ENCODE data around the gene YWHAG. TPM values are rescaled to one million over a fixed set of nuclear protein-coding genes. Genes with fewer than 3 reads are reported as not detected.

The YWHAG gene
- total and polyA plus RNA-seq, 9 of the 15 experiments (the other 6 are each of a cell fraction or from before 2014, with no cell fraction given), result 30.4 to 246 (median 94.5) TPM

- in situ Hi-C loops (cut with MboI) (no loop called here), intact Hi-C loops (cut with micrococcal nuclease) (loop anchor here (1.0 to 2.0 kb wide), 2 partner anchors 15 to 41 kb away; partner anchors contain the start of gene HSPB1)
- DNase-seq (ENCODE audit: extremely low read depth in 1 of 4, low spot score in 3 of 4) (peak; percentile 99 to 100 (median 100)), FAIRE-seq (peak; percentile 94), ATAC-seq (peak; percentile 97)
- BruUV-seq (replicated peaks), result no TSS peak
- ChIA-PET CTCF (ENCODE audit: low intra/inter-chr PET ratio) (interaction anchor here (0.7 to 1.5 kb wide), 3 partner anchors 22 to 26 kb away, joined by 3 to 5 read pairs (median 3); no protein-coding TSS in a partner anchor), POLR2A (interaction anchor here (0.5 to 2.6 kb wide), 12 partner anchors 10 to 1022 kb away, joined by 3 to 11 read pairs (median 3); partner anchors contain the start of genes HSPB1 and ZP3)
- Histone ChIP-seq H3K9me3 (replicated peaks; ENCODE audit: control insufficient read depth, insufficient read depth, low read depth, low read length) (no peaks in the 10 kb centered on the region), H3K4me1 (replicated peaks in 1 of 2; ENCODE audit: control insufficient read depth in 2 of 2, insufficient read depth in 2 of 2, low read length in 2 of 2) (peaks cover 23 to 35% of the 10 kb centered on the region in 2 experiments; a peak in 4 of 5 replicates), H3K27me3 (ENCODE audit: control insufficient read depth in 2 of 2, insufficient read depth in 2 of 2, low read length in 2 of 2) (no peaks in the 10 kb centered on the region), H3K4me2 (ENCODE audit: insufficient read depth, low read length) (peak overlapping the region; percentile 96), H2AFZ (ENCODE audit: low read depth, low read length) (peak overlapping the region; percentile 99), H3K4me3 (peak overlapping the region; percentile 72), H4K20me1 (replicated peaks; ENCODE audit: control insufficient read depth, insufficient read depth, low read length) (no peaks in the 10 kb centered on the region), H3K9me1 (ENCODE audit: control insufficient read depth, insufficient read depth, low read length) (no peaks in the 10 kb centered on the region), H3K27ac (ENCODE audit: extremely low read depth, low read depth, low read length) (peak overlapping the region; percentile 79), H3K36me3 (ENCODE audit: control insufficient read depth, insufficient read depth, low read length) (peaks cover 10% of the 10 kb centered on the region; the same call in 2 of the 3 replicates), H3K79me2 (ENCODE audit: control insufficient read depth, insufficient read depth, low read length) (peaks cover 17% of the 10 kb centered on the region), H3K9ac (ENCODE audit: insufficient read depth in 1 of 2, low read depth in 2 of 2, low read length in 2 of 2) (peak overlapping the region; percentile 70 to 93)
- under 1% methylated on average over 43 of the region's 50 CpGs for WGBS (ENCODE audit: insufficient coverage, low coverage, missing lambda C conversion rate)
- TF ChIP-seq KAT7 (CRISPR knock-in tag; IDR thresholded peaks at IDR 0.05; ENCODE audit: borderline replicate concordance) (no peak), CLOCK (CRISPR knock-in tag; IDR thresholded peaks at IDR 0.05; ENCODE audit: borderline replicate concordance) (no peak), CREBBP (IDR thresholded peaks at IDR 0.05; ENCODE audit: low read depth, low read length) (no peak), SMAD4 (CRISPR knock-in tag; conservative IDR thresholded peaks at IDR 0.05) (no peak), HNRNPH1 (optimal IDR thresholded peaks at IDR 0.05; ENCODE audit: low read depth, low read length) (no peak), HNRNPLL (IDR thresholded peaks at IDR 0.05; ENCODE audit: low read depth, low read length, poor library complexity, severe bottlenecking) (no peak), NR2C1 (IDR thresholded peaks at IDR 0.05) (no peak), NR2C1 (tag; IDR thresholded peaks at IDR 0.05) (no peak), NR4A1 (CRISPR knock-in tag; IDR thresholded peaks at IDR 0.05) (no peak), NR4A1 (tag; IDR thresholded peaks at IDR 0.05) (no peak; the same call in 1 of the 2 replicates), ZNF398 (CRISPR knock-in tag; IDR thresholded peaks at IDR 0.05) (no peak), NKRF (IDR thresholded peaks at IDR 0.05; ENCODE audit: borderline replicate concordance) (no peak), MLLT1 (IDR thresholded peaks at IDR 0.05) (no peak; a peak in 1 of 4 replicates)
These were observed 40.9 kb downstream of the YWHAG start for GRCh38 chr7:76317782-76318487.
